Measurements from ENCODE around the gene PIPOX. TPM values are rescaled to one million over a fixed set of nuclear protein-coding genes. Genes with fewer than 3 reads are reported as not detected.

The PIPOX gene
- total RNA-seq, 2 donors from 2014 or later = 3.2 to 5.0 TPM

- no peak overlapping the region for H3K4me3 Mint-ChIP-seq
- no peaks in the 10 kb centered on the region for H3K36me3 Mint-ChIP-seq
- H3K27ac Mint-ChIP-seq = no peak overlapping the region
- no peak for DNase-seq (ENCODE audit: low spot score)
- H3K4me1 Mint-ChIP-seq (ENCODE audit: low read depth in 2 of 2) = no peaks in the 10 kb centered on the region
- H3K9me3 Mint-ChIP-seq = no peaks in the 10 kb centered on the region
- no peak for ATAC-seq
- peaks cover 30 to 32% of the 10 kb centered on the region in 2 donors for H3K27me3 Mint-ChIP-seq
These were observed 32.8 kb upstream of the PIPOX start for GRCh38 chr17:29010129-29010528.

- Mint-ChIP-seq H3K36me3 (no peaks in the 10 kb centered on the region), H3K27me3 (peaks cover 30 to 31% of the 10 kb centered on the region in 2 donors), H3K4me3 (no peak overlapping the region), H3K4me1 (ENCODE audit: low read depth in 2 of 2) (no peaks in the 10 kb centered on the region), H3K27ac (no peak overlapping the region), H3K9me3 (no peaks in the 10 kb centered on the region)
- DNase-seq (ENCODE audit: low spot score) = no peak
- no peak for ATAC-seq
These were observed 32.4 kb upstream of the PIPOX start for GRCh38 chr17:29010586-29010985.

- ATAC-seq = no peak
- DNase-seq (ENCODE audit: low spot score) = no peak
- no peaks in the 10 kb centered on the region for H3K36me3 Mint-ChIP-seq
- no peak overlapping the region for H3K4me3 Mint-ChIP-seq
- no peaks in the 10 kb centered on the region for H3K4me1 Mint-ChIP-seq (ENCODE audit: low read depth in 2 of 2)
- H3K27me3 Mint-ChIP-seq = peaks cover 24 to 28% of the 10 kb centered on the region in 2 donors
- H3K27ac Mint-ChIP-seq = no peak overlapping the region
- H3K9me3 Mint-ChIP-seq = no peaks in the 10 kb centered on the region
These were observed 30.4 kb upstream of the PIPOX start for GRCh38 chr17:29012535-29012934.

DNA sequence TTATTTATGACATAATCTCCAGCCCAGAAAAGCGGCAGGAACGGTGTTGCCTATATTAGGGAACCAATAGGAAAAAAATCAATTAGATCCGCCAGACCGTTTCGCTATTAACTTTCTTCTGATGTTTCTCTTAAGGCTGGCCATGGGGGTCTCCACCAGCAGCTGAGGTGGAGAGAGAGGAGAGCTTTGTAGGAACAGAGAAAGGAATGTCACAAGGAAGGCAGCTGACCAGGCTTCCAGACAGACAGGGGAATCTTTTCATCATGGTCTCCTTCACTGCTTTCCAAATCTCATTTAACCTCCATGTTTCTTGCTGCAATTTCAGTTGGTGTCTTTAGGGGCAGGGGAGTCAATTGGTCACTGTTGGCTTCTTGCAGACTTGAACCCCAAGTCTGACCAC, 28.2 kb upstream of the PIPOX start:
- ATAC-seq (no peak), DNase-seq (ENCODE audit: low spot score) (no peak)
- Mint-ChIP-seq H3K4me3 (no peak overlapping the region), H3K27me3 (peaks cover 16 to 24% of the 10 kb centered on the region in 2 donors), H3K36me3 (no peaks in the 10 kb centered on the region), H3K27ac (no peak overlapping the region), H3K4me1 (ENCODE audit: low read depth in 2 of 2) (peaks cover 0 to 8% of the 10 kb centered on the region in 2 donors), H3K9me3 (no peaks in the 10 kb centered on the region)

GRCh38 chr17:29016345-29017210, 26.4 kb upstream of the PIPOX start:
- Mint-ChIP-seq H3K36me3 (no peaks in the 10 kb centered on the region), H3K27me3 (peaks cover 20 to 24% of the 10 kb centered on the region in 2 donors), H3K27ac (no peak overlapping the region), H3K4me1 (ENCODE audit: low read depth in 2 of 2) (peaks cover 0 to 13% of the 10 kb centered on the region in 2 donors), H3K4me3 (no peak overlapping the region), H3K9me3 (no peaks in the 10 kb centered on the region)
- no peak for DNase-seq (ENCODE audit: low spot score)
- no peak for ATAC-seq

- Mint-ChIP-seq H3K4me3 (no peak overlapping the region), H3K4me1 (ENCODE audit: low read depth in 2 of 2) (peaks cover 0 to 13% of the 10 kb centered on the region in 2 donors), H3K9me3 (no peaks in the 10 kb centered on the region), H3K36me3 (no peaks in the 10 kb centered on the region), H3K27me3 (peaks cover 26 to 28% of the 10 kb centered on the region in 2 donors), H3K27ac (no peak overlapping the region)
- DNase-seq (ENCODE audit: low spot score) (no peak), ATAC-seq (no peak)
These were observed 24.0 kb upstream of the PIPOX start for GRCh38 chr17:29018788-29019474.

DNA sequence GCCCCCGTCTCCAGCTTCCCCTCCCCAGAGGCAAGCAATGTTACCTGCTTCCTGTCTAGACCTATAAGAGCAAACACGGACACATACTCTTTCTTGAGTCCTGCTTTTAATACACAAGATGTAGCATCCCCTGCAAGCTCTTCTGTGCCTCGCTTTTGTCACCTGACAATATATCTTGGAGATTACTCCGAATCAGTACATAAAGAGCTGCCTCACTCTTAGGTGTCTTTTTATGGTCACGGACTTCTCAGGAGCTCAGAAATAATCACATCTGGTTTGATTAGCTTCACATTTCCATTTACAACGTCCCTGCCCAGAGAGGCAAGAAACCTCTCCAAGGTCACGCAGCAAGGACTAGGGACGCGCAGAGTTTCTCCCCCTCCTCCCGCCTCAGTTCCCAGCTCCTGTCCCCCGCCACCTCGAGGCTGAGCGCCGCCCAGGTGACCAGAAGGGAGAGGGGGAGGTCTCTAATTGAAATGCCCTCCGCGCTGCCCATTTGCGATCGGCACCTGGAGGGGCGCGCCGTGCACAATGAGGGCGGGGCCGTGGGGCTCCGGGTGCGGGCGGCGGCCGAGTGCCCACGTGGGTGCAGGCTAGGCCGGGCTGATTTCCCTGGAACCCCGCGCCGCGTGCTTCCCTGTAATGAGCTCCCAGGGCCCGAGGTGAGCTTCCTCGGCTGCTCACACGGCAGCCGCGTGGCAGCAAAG, 23.3 kb upstream of the PIPOX start:
- Mint-ChIP-seq H3K9me3 (no peaks in the 10 kb centered on the region), H3K4me3 (no peak overlapping the region), H3K36me3 (no peaks in the 10 kb centered on the region), H3K27me3 (peaks cover 26 to 34% of the 10 kb centered on the region in 2 donors), H3K27ac (no peak overlapping the region), H3K4me1 (ENCODE audit: low read depth in 2 of 2) (peaks cover 0 to 13% of the 10 kb centered on the region in 2 donors)
- no peak for DNase-seq (ENCODE audit: low spot score)
- no peak for ATAC-seq

DNA sequence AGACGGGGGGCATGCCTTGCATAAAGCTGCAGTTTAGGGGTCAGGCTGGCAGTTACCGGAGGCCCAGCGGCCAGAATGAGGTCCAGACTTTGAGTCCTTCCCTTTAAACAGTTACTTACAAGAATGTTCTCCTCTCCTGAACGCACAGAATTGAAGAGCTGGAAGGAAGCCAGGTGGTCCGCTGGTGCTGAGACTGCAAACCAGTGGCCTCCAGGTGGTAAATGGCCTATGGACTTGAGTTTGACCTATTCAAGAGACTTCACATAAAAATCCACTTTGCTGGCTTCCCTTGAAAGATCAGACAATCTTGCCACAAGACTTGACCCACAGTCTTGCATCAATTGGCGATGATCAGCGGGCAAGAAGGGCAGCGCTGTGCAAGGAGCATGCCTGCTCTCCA, 22.4 kb upstream of the PIPOX start:
- no peak for DNase-seq (ENCODE audit: low spot score)
- no peak for ATAC-seq
- Mint-ChIP-seq H3K4me3 (no peak overlapping the region), H3K36me3 (no peaks in the 10 kb centered on the region), H3K27me3 (peaks cover 26 to 31% of the 10 kb centered on the region in 2 donors), H3K4me1 (ENCODE audit: low read depth in 2 of 2) (peaks cover 0 to 13% of the 10 kb centered on the region in 2 donors), H3K9me3 (no peaks in the 10 kb centered on the region), H3K27ac (no peak overlapping the region)

DNA sequence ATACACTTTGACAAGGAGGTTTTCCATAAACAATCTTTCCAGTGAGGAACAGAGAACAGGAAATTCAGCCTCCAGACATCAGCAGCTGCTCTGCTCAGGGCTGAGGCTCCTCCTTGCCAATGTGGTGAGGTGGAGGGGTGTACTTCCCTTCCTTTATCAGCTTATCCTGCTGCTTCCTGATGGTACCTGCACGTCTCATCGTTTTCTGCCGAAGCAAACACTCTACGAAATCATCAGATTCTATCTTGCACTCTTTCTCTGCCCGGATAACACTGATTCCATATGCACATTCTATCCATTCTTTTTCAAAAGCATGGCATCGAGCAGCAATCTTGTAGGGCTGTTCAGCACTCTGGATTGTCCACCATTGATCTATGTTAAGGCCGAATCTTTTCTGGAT, 21.7 kb upstream of the PIPOX start:
- DNase-seq (ENCODE audit: low spot score) (no peak), ATAC-seq (no peak)
- H3K4me3 Mint-ChIP-seq = no peak overlapping the region
- no peak overlapping the region for H3K27ac Mint-ChIP-seq
- H3K36me3 Mint-ChIP-seq = no peaks in the 10 kb centered on the region
- no peaks in the 10 kb centered on the region for H3K9me3 Mint-ChIP-seq
- peaks cover 26 to 33% of the 10 kb centered on the region in 2 donors for H3K27me3 Mint-ChIP-seq
- peaks cover 0 to 13% of the 10 kb centered on the region in 2 donors for H3K4me1 Mint-ChIP-seq (ENCODE audit: low read depth in 2 of 2)

GRCh38 chr17:29022074-29022473, 20.9 kb upstream of the PIPOX start:
- no peak overlapping the region for H3K4me3 Mint-ChIP-seq
- H3K36me3 Mint-ChIP-seq = no peaks in the 10 kb centered on the region
- H3K9me3 Mint-ChIP-seq = no peaks in the 10 kb centered on the region
- no peak overlapping the region for H3K27ac Mint-ChIP-seq
- peaks cover 32 to 35% of the 10 kb centered on the region in 2 donors for H3K27me3 Mint-ChIP-seq
- ATAC-seq (no peak), DNase-seq (ENCODE audit: low spot score) (no peak)
- peaks cover 0 to 13% of the 10 kb centered on the region in 2 donors for H3K4me1 Mint-ChIP-seq (ENCODE audit: low read depth in 2 of 2)

DNA sequence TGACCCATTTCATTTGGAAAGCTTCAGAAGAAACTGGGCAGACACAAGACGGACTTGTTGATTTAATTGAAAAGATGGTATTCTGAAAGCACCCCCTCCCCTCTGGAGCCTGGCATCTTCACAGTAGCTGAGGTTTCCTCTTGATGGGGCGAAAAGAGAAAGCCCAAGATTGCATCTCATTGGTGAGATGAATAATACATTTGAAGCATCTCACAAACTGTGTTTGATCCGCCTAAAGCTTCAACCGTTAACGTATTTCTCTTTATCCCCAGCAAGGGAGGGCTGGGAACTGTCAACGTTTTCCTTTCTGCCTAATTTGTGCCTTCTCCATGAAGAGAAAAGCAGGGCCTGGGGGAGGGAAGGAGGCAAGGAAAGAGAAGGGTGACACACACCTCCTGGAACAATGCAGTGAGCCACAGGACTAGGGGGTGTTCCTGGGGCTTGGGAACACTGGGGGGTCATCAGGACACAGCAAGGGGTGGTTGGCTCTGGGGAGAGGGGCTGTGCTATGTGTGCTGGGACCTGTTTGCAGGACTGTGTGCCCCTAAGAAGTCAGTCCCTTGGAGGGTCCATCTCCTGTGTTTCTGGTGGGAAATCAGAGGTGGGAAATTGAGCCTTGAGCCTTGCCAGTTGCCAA, 18.5 kb upstream of the PIPOX start:
- H3K36me3 Mint-ChIP-seq = no peaks in the 10 kb centered on the region

DNA sequence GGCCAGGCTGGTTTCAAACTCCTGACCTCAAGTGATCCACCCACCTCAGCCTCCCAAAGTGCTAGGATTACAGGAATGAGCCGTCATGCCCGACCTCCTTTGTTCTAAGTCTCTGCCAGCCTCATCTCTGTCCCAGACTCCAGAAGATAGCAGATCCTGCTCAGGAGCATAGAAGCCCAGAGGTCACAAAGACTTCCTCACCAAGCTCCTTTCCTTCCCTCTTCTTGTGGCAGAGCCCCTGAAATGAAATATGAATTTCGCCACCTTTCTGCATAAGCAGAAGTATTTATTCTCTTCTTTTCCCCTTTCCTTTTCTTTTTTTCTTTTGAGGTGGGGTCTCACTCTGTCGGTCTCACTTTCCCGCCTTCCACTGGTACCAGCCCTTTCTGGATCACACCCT, 11.5 kb upstream of the PIPOX start:
- H3K27me3 Mint-ChIP-seq = peaks cover 43% of the 10 kb centered on the region in 2 donors
- no peaks in the 10 kb centered on the region for H3K4me1 Mint-ChIP-seq (ENCODE audit: low read depth in 2 of 2)
- peaks cover 4% of the 10 kb centered on the region for H3K9me3 Mint-ChIP-seq
- DNase-seq (ENCODE audit: low spot score) (no peak), ATAC-seq (no peak)
- no peak overlapping the region for H3K4me3 Mint-ChIP-seq
- no peak overlapping the region for H3K27ac Mint-ChIP-seq
- peaks cover 13% of the 10 kb centered on the region for H3K36me3 Mint-ChIP-seq

More for the DNA sequence above, 18.5 kb upstream of the PIPOX start:
- no peaks in the 10 kb centered on the region for H3K9me3 Mint-ChIP-seq
- no peak for ATAC-seq
- no peak for DNase-seq (ENCODE audit: low spot score)
- peaks cover 22 to 35% of the 10 kb centered on the region in 2 donors for H3K27me3 Mint-ChIP-seq
- H3K27ac Mint-ChIP-seq = no peak overlapping the region
- no peak overlapping the region for H3K4me3 Mint-ChIP-seq
- peaks cover 0 to 7% of the 10 kb centered on the region in 2 donors for H3K4me1 Mint-ChIP-seq (ENCODE audit: low read depth in 2 of 2)

DNA sequence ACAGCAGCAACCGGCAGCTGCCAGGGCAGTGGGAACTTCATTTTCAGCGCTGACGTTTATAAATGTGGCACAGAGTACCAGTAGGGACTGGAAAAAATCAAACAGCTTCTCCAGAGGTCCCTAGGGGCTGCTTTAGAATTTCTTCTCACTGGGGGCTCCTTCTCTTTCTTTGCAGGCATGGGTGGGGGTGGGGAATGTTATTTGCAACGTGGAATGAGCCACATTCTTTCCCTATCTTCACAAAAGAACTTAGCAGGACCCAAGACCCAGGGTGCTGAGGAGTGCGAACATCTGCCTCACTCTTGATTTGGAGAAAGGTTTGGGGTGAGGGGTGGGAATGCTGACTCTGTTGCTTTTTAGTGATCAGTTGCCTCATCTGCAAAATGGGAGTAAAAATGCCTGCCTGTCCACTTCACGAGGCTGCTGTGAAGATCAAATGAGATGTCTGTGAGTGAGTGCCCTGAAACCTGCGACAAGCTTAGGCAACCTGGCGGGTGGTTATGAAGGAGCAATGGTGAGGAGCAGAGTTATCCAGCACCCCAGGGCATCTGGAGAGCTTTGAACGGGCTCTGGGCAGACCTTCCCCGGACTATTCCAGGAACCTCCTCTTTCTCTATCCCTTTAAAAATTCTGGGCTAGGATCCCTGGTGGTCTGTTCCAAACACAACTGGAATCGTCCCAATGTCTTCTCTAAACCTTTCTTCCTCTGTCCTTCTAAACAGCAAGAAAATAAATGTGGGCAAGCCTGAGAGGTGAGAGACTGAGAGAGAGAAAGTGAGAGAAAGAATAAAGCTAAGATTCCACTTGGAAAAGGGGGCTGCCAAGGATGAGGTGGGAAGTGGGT, 10.7 kb upstream of the PIPOX start:
- ATAC-seq (no peak), DNase-seq (ENCODE audit: low spot score) (no peak)
- Mint-ChIP-seq H3K4me1 (ENCODE audit: low read depth in 2 of 2) (no peaks in the 10 kb centered on the region), H3K4me3 (no peak overlapping the region), H3K36me3 (peaks cover 13% of the 10 kb centered on the region), H3K27me3 (peaks cover 37 to 38% of the 10 kb centered on the region in 2 donors), H3K9me3 (peaks cover 4% of the 10 kb centered on the region), H3K27ac (no peak overlapping the region)
